ENCODE data around the gene RFWD3.

RFWD3 gene

DNA sequence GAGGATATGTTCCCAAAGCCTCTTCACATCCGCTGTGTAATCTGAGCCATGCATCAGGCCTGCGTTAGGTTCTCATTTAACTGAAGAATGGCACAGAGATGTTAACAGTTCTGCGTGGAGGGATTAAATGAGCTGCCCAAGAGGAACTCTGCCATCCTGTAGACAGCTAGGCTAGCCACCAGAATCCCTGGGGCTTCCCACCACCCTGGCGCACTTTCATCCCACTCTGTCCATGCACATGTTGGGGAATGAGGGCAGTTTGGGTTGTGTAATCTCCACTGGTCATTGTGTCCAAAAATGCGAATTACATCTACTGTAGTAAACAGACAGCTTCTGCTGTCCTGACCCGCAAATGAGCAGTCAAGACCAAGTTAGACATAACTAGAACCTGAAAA, 58.7 kb downstream of the RFWD3 start:
- DNase-seq (ENCODE audit: extremely low spot score) = peak; percentile 17
- TF ChIP-seq LEF1 (IDR thresholded peaks at IDR 0.05; ENCODE audit: borderline replicate concordance) = no peak
- POLR2A ChIA-PET = interaction anchor here (1.8 to 2.4 kb wide), 3 partner anchors 9 to 59 kb away, joined by 5 to 12 read pairs (median 7); partner anchors contain the start of gene RFWD3
- CTCF ChIA-PET = interaction anchor here (0.6 to 1.1 kb wide), 2 partner anchors 46 to 1377 kb away, joined by 3 to 4 read pairs; no protein-coding TSS in a partner anchor

DNA sequence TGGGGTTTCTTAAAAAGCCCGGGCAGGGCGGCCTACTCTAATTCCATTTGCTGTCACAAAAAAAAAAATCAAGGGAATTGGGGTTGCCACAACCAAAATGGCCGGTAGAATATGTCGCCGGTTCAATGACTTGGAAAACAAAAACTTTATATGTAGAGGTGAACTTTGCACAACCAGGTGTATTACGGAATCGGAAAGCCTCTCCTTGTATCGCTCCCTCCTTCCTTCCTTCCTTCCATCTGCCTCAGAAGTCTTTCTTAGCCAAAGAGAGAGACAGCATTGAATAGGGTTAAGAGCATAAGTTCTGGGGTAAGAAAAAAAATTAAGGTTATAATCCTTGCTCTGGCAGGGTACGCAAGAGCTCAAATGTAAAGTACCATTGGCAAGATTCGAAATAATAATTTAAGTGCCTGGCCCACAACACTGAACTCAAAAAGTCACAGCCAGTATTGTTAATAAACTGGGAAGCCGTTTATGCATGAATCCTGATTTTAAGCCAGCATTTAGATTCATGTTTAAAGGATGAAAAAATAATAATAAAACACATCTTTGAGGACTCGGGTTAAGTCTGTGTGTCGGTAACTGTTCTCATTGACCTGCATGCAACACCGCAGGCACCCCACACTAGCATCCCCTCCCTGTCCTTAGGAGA, 59.2 kb downstream of the RFWD3 start:
- ChIA-PET CTCF (interaction anchor here (0.5 to 1.1 kb wide), 3 partner anchors 14 to 1376 kb away, joined by 3 to 6 read pairs (median 4); no protein-coding TSS in a partner anchor), POLR2A (interaction anchor here (0.5 to 2.4 kb wide), 18 partner anchors 9 to 132 kb away, joined by 3 to 12 read pairs (median 5); partner anchors contain the start of gene RFWD3)
- no peak for DNase-seq (ENCODE audit: extremely low spot score)
- TF ChIP-seq NFRKB (IDR thresholded peaks at IDR 0.05) = no peak
- TF ChIP-seq FOXK2 (IDR thresholded peaks at IDR 0.05) = no peak
- TF ChIP-seq ARNT (IDR thresholded peaks at IDR 0.05) = no peak
- peak; percentile 70 for TF ChIP-seq ZNF384 (IDR thresholded peaks at IDR 0.05)
- TF ChIP-seq FOXA1 (IDR thresholded peaks at IDR 0.05) = no peak
- no peak for TF ChIP-seq LEF1 (IDR thresholded peaks at IDR 0.05; ENCODE audit: borderline replicate concordance)

DNA sequence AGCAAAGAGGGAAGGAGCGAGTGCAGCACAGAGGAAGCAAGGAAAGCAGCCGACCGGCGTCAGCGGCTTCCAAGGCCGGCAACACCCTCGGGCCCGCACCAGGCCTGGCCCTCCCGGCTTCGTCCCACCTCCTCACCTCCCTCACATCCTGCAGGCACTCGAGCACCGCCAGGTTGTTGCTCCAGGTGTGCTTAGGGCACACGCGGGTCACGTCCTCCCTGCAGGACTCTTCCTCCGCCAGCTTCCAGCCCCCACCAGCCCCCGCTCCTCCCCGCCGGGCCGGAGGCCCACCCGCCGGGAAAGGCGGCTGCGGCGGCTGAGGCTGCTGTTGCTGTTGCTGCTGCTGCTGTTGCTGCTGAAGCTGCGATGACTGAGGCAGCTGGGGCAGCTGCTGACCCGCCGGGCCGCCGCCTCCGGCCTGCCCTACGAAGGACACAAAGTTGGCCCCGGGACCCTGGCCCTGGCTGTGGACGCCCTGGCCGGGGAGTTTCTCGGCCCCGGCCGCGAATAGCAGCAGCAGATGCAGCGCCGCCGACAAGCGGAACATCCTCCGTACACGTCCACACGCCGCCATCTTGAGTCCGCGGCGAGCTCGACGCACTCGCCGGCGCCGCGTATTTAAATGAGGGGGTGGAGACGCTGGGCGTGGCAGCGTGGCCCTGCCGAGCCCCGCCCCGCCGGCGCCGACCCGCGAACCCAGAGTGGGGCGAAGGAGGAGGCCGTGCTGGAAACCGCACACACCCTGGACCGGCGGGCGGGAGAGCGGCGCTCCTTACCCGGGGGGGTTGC, 60.0 kb downstream of the RFWD3 start, which contains the start of gene GLG1:
TSS of gene GLG1 (minus strand) at position 594 of the 789 bp plus-strand sequence. CDS start at position 574, 20 bp downstream.
- CTCF ChIA-PET = interaction anchor here (0.5 to 1.1 kb wide), 2 partner anchors 13 to 45 kb away, joined by 3 to 6 read pairs; no protein-coding TSS in a partner anchor

GRCh38 chr16:74605746-74606520, 60.7 kb downstream of the RFWD3 start:
- CTCF ChIA-PET = no interaction called here
- TF ChIP-seq, protein P1, sequence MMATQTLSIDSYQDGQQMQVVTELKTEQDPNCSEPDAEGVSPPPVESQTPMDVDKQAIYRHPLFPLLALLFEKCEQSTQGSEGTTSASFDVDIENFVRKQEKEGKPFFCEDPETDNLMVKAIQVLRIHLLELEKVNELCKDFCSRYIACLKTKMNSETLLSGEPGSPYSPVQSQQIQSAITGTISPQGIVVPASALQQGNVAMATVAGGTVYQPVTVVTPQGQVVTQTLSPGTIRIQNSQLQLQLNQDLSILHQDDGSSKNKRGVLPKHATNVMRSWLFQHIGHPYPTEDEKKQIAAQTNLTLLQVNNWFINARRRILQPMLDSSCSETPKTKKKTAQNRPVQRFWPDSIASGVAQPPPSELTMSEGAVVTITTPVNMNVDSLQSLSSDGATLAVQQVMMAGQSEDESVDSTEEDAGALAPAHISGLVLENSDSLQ (IDR thresholded peaks at IDR 0.05) = peak; percentile 62; the same call in 1 of the 2 replicates
- no peak for TF ChIP-seq TARDBP (IDR thresholded peaks at IDR 0.05)
- no peak for TF ChIP-seq NFRKB (IDR thresholded peaks at IDR 0.05)
- POLR2A ChIA-PET = interaction anchor here (1.2 to 2.4 kb wide), 14 partner anchors 9 to 126 kb away, joined by 3 to 12 read pairs (median 5); partner anchors contain the start of gene RFWD3
- DNase-seq (ENCODE audit: extremely low spot score) = no peak

More for the DNA sequence above, 60.0 kb downstream of the RFWD3 start, which contains the start of gene GLG1:
- TF ChIP-seq NFRKB (IDR thresholded peaks at IDR 0.05) (no peak), L3MBTL2 (conservative IDR thresholded peaks at IDR 0.05) (peak; percentile 65)
- peak; percentile 89 for DNase-seq (ENCODE audit: extremely low spot score)
- POLR2A ChIA-PET = interaction anchor here (0.5 to 2.4 kb wide), 20 partner anchors 9 to 131 kb away, joined by 3 to 12 read pairs (median 4); partner anchors contain the start of gene RFWD3

GRCh38 chr16:74605332-74605731, 61.3 kb downstream of the RFWD3 start:
- TF ChIP-seq ZNF384 (IDR thresholded peaks at IDR 0.05) (no peak), CTBP1 (IDR thresholded peaks at IDR 0.05; ENCODE audit: borderline replicate concordance) (no peak), FOXK2 (IDR thresholded peaks at IDR 0.05) (no peak), FOXM1 (IDR thresholded peaks at IDR 0.05; ENCODE audit: borderline replicate concordance) (no peak), ELF4 (IDR thresholded peaks at IDR 0.05) (no peak), ARNT (IDR thresholded peaks at IDR 0.05) (no peak), LEF1 (IDR thresholded peaks at IDR 0.05; ENCODE audit: borderline replicate concordance) (no peak), HDGF (IDR thresholded peaks at IDR 0.05; ENCODE audit: borderline replicate concordance) (no peak), L3MBTL2 (conservative IDR thresholded peaks at IDR 0.05) (no peak)
- no peak for DNase-seq (ENCODE audit: extremely low spot score)
- ChIA-PET POLR2A (interaction anchor here (1.8 kb wide), 1 partner anchor 32 kb away, joined by 4 read pairs; no protein-coding TSS in a partner anchor), CTCF (no interaction called here)

DNA sequence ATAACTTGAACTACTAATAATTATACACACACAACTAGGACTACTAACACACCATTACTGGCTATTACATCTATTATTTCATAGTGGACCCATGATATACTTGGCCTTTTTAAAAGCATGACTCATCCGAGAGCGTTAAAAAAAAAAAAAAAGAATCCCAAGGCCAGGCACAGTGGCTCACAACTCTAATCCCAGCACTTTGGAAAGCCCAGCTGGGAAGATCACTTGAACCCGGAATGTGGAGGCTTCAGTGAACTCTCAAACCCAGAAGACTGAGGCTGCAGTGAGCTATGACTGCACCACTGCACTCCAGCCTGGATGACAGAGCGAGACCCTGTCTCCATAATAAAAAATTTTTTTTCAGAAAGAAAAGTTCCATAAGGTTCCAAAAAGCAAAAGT, 62.8 kb downstream of the RFWD3 start:
- POLR2A ChIA-PET = no interaction called here
- TF ChIP-seq ZNF384 (IDR thresholded peaks at IDR 0.05) = peak; percentile 88
- no peak for TF ChIP-seq CTBP1 (IDR thresholded peaks at IDR 0.05; ENCODE audit: borderline replicate concordance)
- CTCF ChIA-PET = interaction anchor here (0.6 kb wide), 1 partner anchor 43 kb away, joined by 3 read pairs; no protein-coding TSS in a partner anchor
- DNase-seq (ENCODE audit: extremely low spot score) = no peak

DNA sequence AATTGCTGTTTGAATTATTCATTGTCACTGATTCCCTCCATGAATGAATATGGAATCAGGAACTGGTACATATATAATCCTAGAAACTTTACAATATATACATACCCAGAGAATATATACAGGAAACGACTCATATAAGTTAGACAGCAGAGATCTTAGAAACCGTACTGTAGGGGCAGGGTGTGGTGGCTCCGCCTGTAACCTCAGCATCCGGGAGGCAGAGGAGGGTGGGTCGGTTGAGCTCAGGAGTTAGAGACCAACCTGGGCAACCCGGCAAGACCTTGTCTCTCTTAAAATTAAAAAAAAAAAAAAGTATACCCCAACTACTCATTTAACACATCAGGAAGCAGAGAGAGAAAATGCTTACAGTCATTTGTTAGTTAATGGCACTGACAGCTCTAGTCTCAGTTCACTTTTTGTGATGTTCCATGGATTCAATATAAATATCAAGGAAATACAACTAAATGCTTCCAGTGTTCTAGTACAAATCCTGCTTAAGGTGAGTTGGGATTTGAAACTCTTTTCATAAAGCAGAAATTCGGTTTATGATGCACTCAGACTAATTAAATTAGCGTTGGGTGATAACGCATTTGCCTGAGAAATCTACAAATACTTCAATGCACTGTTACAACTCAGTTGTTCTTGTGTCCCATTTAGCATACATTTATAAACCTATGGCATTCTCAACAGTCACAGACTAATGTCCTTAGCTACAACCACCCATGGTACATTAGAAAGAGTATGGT, 65.4 kb downstream of the RFWD3 start:
- ChIA-PET POLR2A (no interaction called here), CTCF (interaction anchor here (0.8 kb wide), 1 partner anchor 10 kb away, joined by 3 read pairs; no protein-coding TSS in a partner anchor)
- TF ChIP-seq ARNT (IDR thresholded peaks at IDR 0.05) (no peak), FOXM1 (IDR thresholded peaks at IDR 0.05; ENCODE audit: borderline replicate concordance) (no peak), CTBP1 (IDR thresholded peaks at IDR 0.05; ENCODE audit: borderline replicate concordance) (no peak)
- no peak for DNase-seq (ENCODE audit: extremely low spot score)

Measured in HEK293T (cell line).